Measurements from ENCODE around the gene EGR1.

Gene EGR1

GRCh38 chr5:138515556-138516245 is 50.4 kb downstream of the EGR1 start:
- no peak for DNase-seq

GRCh38 chr5:138517437-138517836 is 52.2 kb downstream of the EGR1 start:
- no peak for DNase-seq

Measured in Kasumi-1 (cell line).